Loucy (cell line): ENCODE data around the gene SLC39A9.

ENCODE experiments used
- H2AFZ ChIP-seq: fragments of 200-600 bp; sonication (generic); 2 replicates; pipeline ENCODE4 v1.6.0; 2016; ENCODE audit warnings: antibody characterized with exemption, mild to moderate bottlenecking, low read length, moderate library complexity
- H3F3A ChIP-seq: fragments of 200-600 bp; 2 replicates; pipeline ENCODE4 v1.6.0; 2016; ENCODE audit warnings: antibody characterized with exemption, low read depth, mild to moderate bottlenecking
- H3K27me3 ChIP-seq: fragments of 200-600 bp; sonication (generic); 2 replicates; pipeline ENCODE4 v1.6.1; 2014; ENCODE audit warnings: low read length, mild to moderate bottlenecking; ENCODE audit not compliant: insufficient read depth, poor library complexity, severe bottlenecking
- H3K36me3 ChIP-seq: fragments of 200-600 bp; sonication (generic); 2 replicates; pipeline ENCODE4 v1.6.1; 2016; ENCODE audit warnings: low read length; ENCODE audit not compliant: insufficient read depth
- H3K4me1 ChIP-seq: fragments of 200-600 bp; sonication (generic); 2 replicates; pipeline ENCODE4 v1.5.1; 2014; ENCODE audit warnings: low read length, mild to moderate bottlenecking; ENCODE audit not compliant: insufficient read depth, poor library complexity, severe bottlenecking
- H3K4me2 ChIP-seq: fragments of 200-600 bp; sonication (generic); 2 replicates; pipeline ENCODE4 v1.6.0; 2014; ENCODE audit warnings: antibody characterized with exemption, low read length, low read depth, mild to moderate bottlenecking; ENCODE audit not compliant: poor library complexity, severe bottlenecking
- H3K4me3 ChIP-seq: fragments of 200-600 bp; sonication (generic); 2 replicates; pipeline ENCODE4 v1.5.1; 2014; ENCODE audit warnings: low read length, mild to moderate bottlenecking, mixed read lengths; ENCODE audit not compliant: poor library complexity, severe bottlenecking
- H3K79me2 ChIP-seq: fragments of 200-600 bp; sonication (generic); 2 replicates; pipeline ENCODE4 v1.6.1; 2014; ENCODE audit warnings: low read length; ENCODE audit not compliant: insufficient read depth
- H3K9ac ChIP-seq: fragments of 200-600 bp; sonication (generic); 2 replicates; pipeline ENCODE4 v1.6.0; 2014; ENCODE audit warnings: mild to moderate bottlenecking, low read depth, low read length, moderate library complexity; ENCODE audit not compliant: poor library complexity, severe bottlenecking
- H3K9me2 ChIP-seq: fragments of 200-600 bp; sonication (generic); replicated peaks from 2 replicates; pipeline ENCODE4 v1.6.1; 2016; ENCODE audit warnings: low read depth, low read length, mixed read lengths
- H3K9me3 ChIP-seq: fragments of 200-600 bp; sonication (generic); 2 replicates; pipeline ENCODE4 v1.6.1; 2014; ENCODE audit warnings: mild to moderate bottlenecking, antibody characterized with exemption, low read length, low read depth; ENCODE audit not compliant: insufficient read depth
- H4K20me1 ChIP-seq: fragments of 200-600 bp; sonication (generic); 2 replicates; pipeline ENCODE4 v1.6.0; 2014; ENCODE audit warnings: antibody characterized with exemption, low read length, mild to moderate bottlenecking; ENCODE audit not compliant: insufficient read depth, poor library complexity, severe bottlenecking
- EZH2phosphoT487 ChIP-seq: fragments of 200-600 bp; IDR thresholded peaks from 2 replicates; pipeline ENCODE4 v1.6.1; 2018; ENCODE audit warnings: antibody characterized with exemption, mild to moderate bottlenecking, moderate library complexity, borderline replicate concordance
- TF ChIP-seq, protein P1 (sequence below): fragments of 200-600 bp; sonication (generic); conservative IDR thresholded peaks from 2 replicates; pipeline ENCODE4 v1.5.1; 2014; ENCODE audit warnings: mild to moderate bottlenecking, antibody characterized with exemption, low read length

Gene SLC39A9

DNA sequence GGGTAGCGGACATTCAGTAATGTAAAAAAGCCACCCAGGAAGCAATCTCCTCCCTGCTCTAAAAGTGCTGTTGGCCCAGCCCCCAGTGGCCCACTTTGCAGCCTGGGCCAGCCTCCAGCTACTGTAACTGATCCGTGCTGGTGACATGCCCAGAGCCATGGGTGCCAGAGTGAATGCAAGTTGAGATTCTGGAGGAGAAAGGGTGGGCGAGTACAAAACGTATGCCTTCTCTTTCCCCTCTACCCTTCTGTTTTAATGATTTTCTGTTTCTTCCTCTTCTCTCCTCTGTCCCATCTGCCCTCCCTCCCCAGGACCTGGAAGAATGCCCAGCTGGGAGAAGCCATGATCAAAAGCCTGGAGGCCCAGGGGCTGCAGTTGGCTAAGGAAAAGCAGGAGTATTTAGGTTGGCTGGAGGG is 102.9 kb downstream of the SLC39A9 start:
- H3K79me2 ChIP-seq, result no peaks in the 10 kb centered on the region
- no peaks in the 10 kb centered on the region for H3F3A ChIP-seq
- no peaks in the 10 kb centered on the region for H3K9me3 ChIP-seq
- TF ChIP-seq, protein P1, sequence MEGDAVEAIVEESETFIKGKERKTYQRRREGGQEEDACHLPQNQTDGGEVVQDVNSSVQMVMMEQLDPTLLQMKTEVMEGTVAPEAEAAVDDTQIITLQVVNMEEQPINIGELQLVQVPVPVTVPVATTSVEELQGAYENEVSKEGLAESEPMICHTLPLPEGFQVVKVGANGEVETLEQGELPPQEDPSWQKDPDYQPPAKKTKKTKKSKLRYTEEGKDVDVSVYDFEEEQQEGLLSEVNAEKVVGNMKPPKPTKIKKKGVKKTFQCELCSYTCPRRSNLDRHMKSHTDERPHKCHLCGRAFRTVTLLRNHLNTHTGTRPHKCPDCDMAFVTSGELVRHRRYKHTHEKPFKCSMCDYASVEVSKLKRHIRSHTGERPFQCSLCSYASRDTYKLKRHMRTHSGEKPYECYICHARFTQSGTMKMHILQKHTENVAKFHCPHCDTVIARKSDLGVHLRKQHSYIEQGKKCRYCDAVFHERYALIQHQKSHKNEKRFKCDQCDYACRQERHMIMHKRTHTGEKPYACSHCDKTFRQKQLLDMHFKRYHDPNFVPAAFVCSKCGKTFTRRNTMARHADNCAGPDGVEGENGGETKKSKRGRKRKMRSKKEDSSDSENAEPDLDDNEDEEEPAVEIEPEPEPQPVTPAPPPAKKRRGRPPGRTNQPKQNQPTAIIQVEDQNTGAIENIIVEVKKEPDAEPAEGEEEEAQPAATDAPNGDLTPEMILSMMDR, result no peak
- TF ChIP-seq EZH2phosphoT487, result no peak
- H3K27me3 ChIP-seq, result no peaks in the 10 kb centered on the region
- no peaks in the 10 kb centered on the region for H3K36me3 ChIP-seq
- no peaks in the 10 kb centered on the region for H4K20me1 ChIP-seq
- no peak overlapping the region for H3K4me3 ChIP-seq
- no peak overlapping the region for H3K4me2 ChIP-seq
- no peaks in the 10 kb centered on the region for H3K9me2 ChIP-seq
- no peak overlapping the region for H2AFZ ChIP-seq
- H3K4me1 ChIP-seq, result no peaks in the 10 kb centered on the region
- no peak overlapping the region for H3K9ac ChIP-seq

DNA sequence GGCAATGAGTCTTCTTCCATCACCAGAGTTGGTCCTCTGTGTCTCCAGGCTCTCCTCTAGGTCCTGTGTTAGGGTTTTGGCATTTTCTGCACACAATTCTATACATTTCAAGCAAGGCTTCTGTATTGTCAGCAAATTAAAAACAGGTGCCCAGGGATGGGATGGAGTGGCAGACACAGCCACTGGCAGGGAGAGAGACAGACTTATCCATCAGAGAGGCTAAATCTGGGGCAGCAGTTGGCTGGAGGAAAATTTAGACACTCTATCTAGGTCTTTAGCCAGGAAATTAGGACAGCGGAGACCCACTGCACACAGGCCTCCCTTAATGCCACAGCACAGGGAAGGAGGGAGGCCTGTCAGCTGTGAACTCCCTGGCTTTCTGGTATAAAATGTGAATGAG is 106.3 kb downstream of the SLC39A9 start:
- H4K20me1 ChIP-seq, result no peaks in the 10 kb centered on the region
- H3K9ac ChIP-seq, result no peak overlapping the region
- H3K36me3 ChIP-seq, result no peaks in the 10 kb centered on the region
- H3K4me1 ChIP-seq, result no peaks in the 10 kb centered on the region
- no peak overlapping the region for H2AFZ ChIP-seq
- H3K4me3 ChIP-seq, result no peak overlapping the region
- H3K27me3 ChIP-seq, result no peaks in the 10 kb centered on the region
- no peaks in the 10 kb centered on the region for H3K9me3 ChIP-seq
- H3K4me2 ChIP-seq, result no peak overlapping the region
- no peaks in the 10 kb centered on the region for H3K9me2 ChIP-seq
- no peaks in the 10 kb centered on the region for H3K79me2 ChIP-seq
- TF ChIP-seq, protein P1, result no peak
- no peak for TF ChIP-seq EZH2phosphoT487
- no peaks in the 10 kb centered on the region for H3F3A ChIP-seq

DNA sequence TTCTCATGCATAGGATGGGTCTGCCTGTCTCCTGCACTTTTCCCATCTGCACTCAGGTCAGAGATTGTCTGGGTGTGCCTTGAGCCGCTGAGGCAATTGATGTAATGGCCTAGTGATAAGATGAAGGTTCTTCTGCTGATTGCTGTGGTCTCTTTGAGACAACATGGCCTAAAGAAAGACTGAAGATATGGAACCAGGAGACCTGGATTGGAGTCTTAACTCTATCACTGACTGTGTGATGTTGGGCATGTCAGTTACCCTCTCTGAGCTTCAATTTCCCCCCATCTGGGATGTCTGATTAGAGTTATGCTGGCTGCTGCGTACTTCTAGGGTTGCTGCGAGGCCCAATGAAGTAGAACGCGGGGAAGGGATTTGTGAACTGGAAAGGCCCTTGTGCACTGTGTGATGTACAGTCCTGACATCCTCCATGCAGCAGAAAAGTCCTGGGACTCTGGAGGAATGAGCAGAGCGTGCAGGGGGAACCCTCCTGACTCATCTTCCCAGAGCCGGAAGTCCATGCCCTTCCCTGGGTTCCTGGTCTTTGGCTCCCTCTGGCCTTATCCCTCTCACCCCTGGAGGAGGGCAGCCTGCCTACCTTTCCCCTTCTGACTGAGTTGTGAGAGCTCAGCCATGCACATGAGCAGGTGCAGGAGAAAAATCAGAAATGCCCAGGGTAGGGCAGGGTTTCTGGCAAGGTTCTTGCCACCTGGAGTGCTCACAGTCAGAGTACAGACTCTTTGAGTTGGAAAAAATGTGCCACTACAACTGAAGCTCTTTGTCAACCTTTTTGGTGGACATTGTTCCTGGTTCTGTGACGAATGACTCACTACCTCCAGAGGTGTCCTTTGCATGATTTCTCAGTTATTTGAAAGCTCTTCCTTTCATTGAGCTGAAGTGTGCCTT is 107.1 kb downstream of the SLC39A9 start:
- Histone ChIP-seq H4K20me1 (no peaks in the 10 kb centered on the region), H3F3A (no peaks in the 10 kb centered on the region), H3K9ac (no peak overlapping the region), H2AFZ (peak overlapping the region; percentile 30; the same call in 1 of the 2 replicates), H3K79me2 (no peaks in the 10 kb centered on the region), H3K9me2 (no peaks in the 10 kb centered on the region), H3K27me3 (no peaks in the 10 kb centered on the region), H3K36me3 (no peaks in the 10 kb centered on the region), H3K4me3 (no peak overlapping the region), H3K4me2 (no peak overlapping the region), H3K9me3 (no peaks in the 10 kb centered on the region), H3K4me1 (no peaks in the 10 kb centered on the region)
- TF ChIP-seq, protein P1, result no peak
- TF ChIP-seq EZH2phosphoT487, result no peak
